ENCODE results near the gene DRC7.
A peak's percentile ranks its signal among the peaks of the same experiment; 100 is the strongest.

DRC7 gene

GRCh38 chr16:57694725-57695679, at the start of gene DRC7:
Gene DRC7, plus strand, starts transcription at chr16:57694806. Its CDS starts 3,144 bp downstream, at chr16:57697950.
- DNase-seq: peak; percentile 57

GRCh38 chr16:57645169-57645568, 49.4 kb upstream of the DRC7 start:
- DNase-seq: no peak

- DNase-seq: no peak
These were observed 48.8 kb upstream of the DRC7 start for GRCh38 chr16:57645691-57646387.

- DNase-seq: no peak
These were observed 48.1 kb upstream of the DRC7 start for GRCh38 chr16:57646388-57647039.

GRCh38 chr16:57647136-57647875, 47.3 kb upstream of the DRC7 start:
- no peak for DNase-seq

GRCh38 chr16:57648125-57648524, 46.5 kb upstream of the DRC7 start:
- peak; percentile 24 for DNase-seq

- DNase-seq: peak; percentile 93
These were observed 45.8 kb upstream of the DRC7 start for GRCh38 chr16:57648581-57649442.

- no peak for DNase-seq
These were observed 45.2 kb upstream of the DRC7 start for GRCh38 chr16:57649443-57649751.

- DNase-seq: no peak
These were observed 44.8 kb upstream of the DRC7 start for GRCh38 chr16:57649846-57650245.

- peak; percentile 54 for DNase-seq
These were observed 43.0 kb upstream of the DRC7 start for GRCh38 chr16:57651344-57652333.

GRCh38 chr16:57652695-57653471, 41.7 kb upstream of the DRC7 start:
- DNase-seq: no peak

- no peak for DNase-seq
These were observed 40.7 kb upstream of the DRC7 start for GRCh38 chr16:57653936-57654335.

GRCh38 chr16:57656342-57656955, 38.2 kb upstream of the DRC7 start:
- DNase-seq: no peak

- DNase-seq: no peak
These were observed 37.4 kb upstream of the DRC7 start for GRCh38 chr16:57657228-57657627.

- no peak for DNase-seq
These were observed 36.3 kb upstream of the DRC7 start for GRCh38 chr16:57658130-57658877.

GRCh38 chr16:57658878-57659674, 35.5 kb upstream of the DRC7 start:
- DNase-seq: no peak

- no peak for DNase-seq
These were observed 33.7 kb upstream of the DRC7 start for GRCh38 chr16:57660715-57661463.

Data from activated CD4-positive, alpha-beta T cell treated with anti-CD3 and anti-CD28 coated beads, Interleukin-2, Interleukin-6, amounts not matched to agents 100 ng/mL and 50 ng/mL, durations not matched to agents 16 hours and 8 hours (primary cell).